ENCODE results near the gene AKT3.

- TF ChIP-seq, protein P1, sequence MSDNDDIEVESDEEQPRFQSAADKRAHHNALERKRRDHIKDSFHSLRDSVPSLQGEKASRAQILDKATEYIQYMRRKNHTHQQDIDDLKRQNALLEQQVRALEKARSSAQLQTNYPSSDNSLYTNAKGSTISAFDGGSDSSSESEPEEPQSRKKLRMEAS (IDR thresholded peaks at IDR 0.05) = no peak
- no peak for TF ChIP-seq YY1 (IDR thresholded peaks at IDR 0.05; ENCODE audit: low read depth)
- TF ChIP-seq EP300 (IDR thresholded peaks at IDR 0.05; ENCODE audit: borderline replicate concordance) = no peak
- no peak for TF ChIP-seq REST (IDR thresholded peaks at IDR 0.05; ENCODE audit: low read depth)
- TF ChIP-seq CREB1 (IDR thresholded peaks at IDR 0.05; ENCODE audit: low read depth) = no peak
- TF ChIP-seq TAF1 (IDR thresholded peaks at IDR 0.05; ENCODE audit: low read depth) = no peak
- TF ChIP-seq NFIC (IDR thresholded peaks at IDR 0.05) = no peak
- TF ChIP-seq CEBPB (IDR thresholded peaks at IDR 0.05) = no peak
Measured at GRCh38 chr1:243499248-243499647, 350.8 kb downstream of the AKT3 start.
